D721Med (cell line): ENCODE results near the gene SLC51A.
"Not testable (repeated sequence)": the region's sequence is repeated elsewhere in the genome, so short reads cannot be mapped to it uniquely, and the experiment has no call there.

Source experiments
- DNase-seq: peaks from one replicate; pipeline ENCODE4 v3.0.0; 2011; ENCODE audit warnings: low spot score; ENCODE audit not compliant: insufficient read length
- FAIRE-seq: peaks from 2 replicates; lab custom pipeline; 2011; peaks lifted over from hg19 to GRCh38; lab: Jason Lieb, UNC
- CTCF ChIP-seq: IDR thresholded peaks from 2 replicates; pipeline ENCODE4 v1.5.1; 2012; ENCODE audit warnings: mild to moderate bottlenecking, control low read depth; ENCODE audit not compliant: insufficient read depth; ENCODE audit errors: missing control alignments

The SLC51A gene

GRCh38 chr3:196238612-196239560 lies 22.6 kb downstream of the SLC51A start:
- DNase-seq (no peak), FAIRE-seq (no peak)
- TF ChIP-seq CTCF: no peak

- no peak for TF ChIP-seq CTCF
- FAIRE-seq: no peak
- DNase-seq: no peak
Measured at GRCh38 chr3:196240424-196240823, 24.1 kb downstream of the SLC51A start.

GRCh38 chr3:196241704-196242103 lies 25.4 kb downstream of the SLC51A start:
- no peak for DNase-seq
- FAIRE-seq: no peak
- no peak for TF ChIP-seq CTCF

GRCh38 chr3:196244166-196244565 lies 27.8 kb downstream of the SLC51A start:
- not testable (repeated sequence) for FAIRE-seq, DNase-seq

- no peak for TF ChIP-seq CTCF
- FAIRE-seq: no peak
- no peak for DNase-seq
Measured at GRCh38 chr3:196246612-196247308, 30.4 kb downstream of the SLC51A start.

- DNase-seq: no peak
- no peak for TF ChIP-seq CTCF
- no peak for FAIRE-seq
Measured at GRCh38 chr3:196251918-196252317, 35.6 kb downstream of the SLC51A start.

- TF ChIP-seq CTCF: no peak
- FAIRE-seq: no peak
- DNase-seq: no peak
Measured at GRCh38 chr3:196254376-196255283, 38.3 kb downstream of the SLC51A start.
